Kidney (tissue), 14 donors: ENCODE measurements around the gene ABLIM3. TPM values are rescaled to one million over a fixed set of nuclear protein-coding genes. Genes with fewer than 3 reads are reported as not detected.

ENCODE experiments used
- DNase-seq, 5 donors: peaks; one replicate each; pipeline ENCODE4 v3.0.0-alpha.2; 2013 to 2020
- FAIRE-seq: peaks from 2 replicates; lab custom pipeline; 2012; peaks lifted over from hg19 to GRCh38; lab: Jason Lieb, UNC
- H3K27ac ChIP-seq, 2 donors: one replicate each; pipeline ENCODE4 v1.7.0; 2013; ENCODE audit warnings: low read depth in 2 of 2, low read length in 2 of 2, inconsistent platforms in 1 of 2
- H3K27me3 ChIP-seq: one replicate; pipeline ENCODE4 v1.7.1; 2013; ENCODE audit warnings: low read length, inconsistent platforms; ENCODE audit not compliant: control insufficient read depth, insufficient read depth
- H3K36me3 ChIP-seq, 3 donors: one replicate each; pipeline versions ENCODE4 v1.7.0 to v1.7.1; 2013; ENCODE audit warnings: low read length in 3 of 3, control low read depth in 1 of 3, inconsistent platforms in 1 of 3; ENCODE audit not compliant: insufficient read depth in 3 of 3, control insufficient read depth in 2 of 3
- H3K4me1 ChIP-seq, 3 donors: one replicate each; pipeline versions ENCODE4 v1.7.0 to v1.7.1; 2013; ENCODE audit warnings: low read length in 3 of 3, inconsistent platforms in 1 of 3, low read depth in 1 of 3; ENCODE audit not compliant: control insufficient read depth in 2 of 3, insufficient read depth in 2 of 3
- H3K4me3 ChIP-seq, 3 donors: one replicate each; pipeline versions ENCODE4 v1.7.0 to v1.8.1; 2013; ENCODE audit warnings: low read length in 3 of 3, control low read depth in 1 of 3, inconsistent platforms in 1 of 3
- H3K9ac ChIP-seq, 3 donors: one replicate each; pipeline versions ENCODE4 v1.7.0 to v1.7.1; 2013; ENCODE audit warnings: low read length in 3 of 3, control low read depth in 1 of 3, inconsistent platforms in 1 of 3
- H3K9me3 ChIP-seq, 3 donors: one replicate each; pipeline versions ENCODE4 v1.7.0 to v1.7.1; 2013; ENCODE audit warnings: low read length in 3 of 3, control low read depth in 1 of 3, inconsistent platforms in 1 of 3; ENCODE audit not compliant: control insufficient read depth in 2 of 3, insufficient read depth in 1 of 3
- intact Hi-C: fragments of 100-400 bp; cut with DNase I; formaldehyde crosslinking; loops from one replicate; pipeline ENCODE4 v1.11.1; 2022
- polyA plus RNA-seq: library from polyadenylated mRNA; stranded (reverse); fragments of 350-450 nt; fragmentation: Illumina TruSeq; extraction: RNeasy Lipid Tissue Mini Kit (QIAGEN cat#74804); gene quantifications from one replicate; pipeline ENCODE4 v1.2.3, GENCODE V29; 2014; ENCODE audit warnings: low read depth, low replicate concordance; ENCODE audit not compliant: insufficient read depth
- total RNA-seq: library from RNA; stranded (reverse); fragmentation: NEBNext Ultra II Directional; extraction: Animal tissue kit (Norgen Biotek cat#: 25700); gene quantifications from one replicate; pipeline ENCODE4 v1.2.1, GENCODE V29; 2021
- TF ChIP-seq, protein P1 (sequence below): IDR thresholded peaks from 3 replicates; pipeline ENCODE4 v1.5.1; 2012; ENCODE audit warnings: mild to moderate bottlenecking, moderate library complexity, borderline replicate concordance; ENCODE audit not compliant: insufficient read depth; ENCODE audit errors: extremely low read depth
- donor health status: control.
- donor health status: control.
- donor health status: control.
- donor health status: control.
- donor health status: control.
- donor health status: DM: yes; HTN: yes; CAD: no.
- donor health status: Normal renal cell carcinoma (clear cell type).

ABLIM3 gene
- total and polyA plus RNA-seq, 2 donors from 2014 or later = 20.1 to 21.7 TPM

DNA sequence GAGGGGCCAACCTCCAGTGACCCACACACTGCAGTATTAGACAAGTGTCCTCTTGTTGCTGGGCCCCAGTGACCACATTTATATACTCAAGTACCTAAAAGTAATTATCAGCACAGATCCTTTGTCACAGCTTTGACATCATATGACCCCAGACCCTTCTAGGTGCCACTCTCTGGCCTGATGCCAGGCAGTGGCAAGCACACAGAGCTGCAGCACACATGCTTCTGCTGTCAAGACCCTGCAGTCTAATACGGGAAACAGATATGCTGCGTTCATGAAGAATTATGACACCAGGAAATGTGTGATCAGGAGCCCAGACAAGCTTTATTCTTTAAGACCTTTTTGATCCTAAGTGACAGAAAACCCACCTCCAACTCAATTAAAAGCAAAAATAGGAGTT, 66.5 kb downstream of the ABLIM3 start:
- TF ChIP-seq, protein P1, sequence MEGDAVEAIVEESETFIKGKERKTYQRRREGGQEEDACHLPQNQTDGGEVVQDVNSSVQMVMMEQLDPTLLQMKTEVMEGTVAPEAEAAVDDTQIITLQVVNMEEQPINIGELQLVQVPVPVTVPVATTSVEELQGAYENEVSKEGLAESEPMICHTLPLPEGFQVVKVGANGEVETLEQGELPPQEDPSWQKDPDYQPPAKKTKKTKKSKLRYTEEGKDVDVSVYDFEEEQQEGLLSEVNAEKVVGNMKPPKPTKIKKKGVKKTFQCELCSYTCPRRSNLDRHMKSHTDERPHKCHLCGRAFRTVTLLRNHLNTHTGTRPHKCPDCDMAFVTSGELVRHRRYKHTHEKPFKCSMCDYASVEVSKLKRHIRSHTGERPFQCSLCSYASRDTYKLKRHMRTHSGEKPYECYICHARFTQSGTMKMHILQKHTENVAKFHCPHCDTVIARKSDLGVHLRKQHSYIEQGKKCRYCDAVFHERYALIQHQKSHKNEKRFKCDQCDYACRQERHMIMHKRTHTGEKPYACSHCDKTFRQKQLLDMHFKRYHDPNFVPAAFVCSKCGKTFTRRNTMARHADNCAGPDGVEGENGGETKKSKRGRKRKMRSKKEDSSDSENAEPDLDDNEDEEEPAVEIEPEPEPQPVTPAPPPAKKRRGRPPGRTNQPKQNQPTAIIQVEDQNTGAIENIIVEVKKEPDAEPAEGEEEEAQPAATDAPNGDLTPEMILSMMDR = no peak

GRCh38 chr5:149210225-149210624, 68.9 kb downstream of the ABLIM3 start:
- Histone ChIP-seq H3K4me3 (no peak overlapping the region), H3K27me3 (no peaks in the 10 kb centered on the region), H3K9ac (no peak overlapping the region), H3K36me3 (peaks cover 0 to 4% (median 0%) of the 10 kb centered on the region in 3 donors), H3K27ac (no peak overlapping the region), H3K9me3 (no peaks in the 10 kb centered on the region), H3K4me1 (peaks cover 0 to 11% (median 6%) of the 10 kb centered on the region in 3 donors)
- DNase-seq (no peak), FAIRE-seq (no peak)
- intact Hi-C loops = no loop called here
- TF ChIP-seq, protein P1 = no peak

More for the DNA sequence above, 66.5 kb downstream of the ABLIM3 start:
- no peak overlapping the region for H3K9ac ChIP-seq
- intact Hi-C loops = no loop called here
- H3K9me3 ChIP-seq = no peaks in the 10 kb centered on the region
- DNase-seq (no peak), FAIRE-seq (no peak)
- peaks cover 0 to 11% (median 8%) of the 10 kb centered on the region in 3 donors for H3K36me3 ChIP-seq
- H3K4me1 ChIP-seq = peaks cover 0 to 11% (median 6%) of the 10 kb centered on the region in 3 donors
- H3K27ac ChIP-seq = no peak overlapping the region
- no peaks in the 10 kb centered on the region for H3K27me3 ChIP-seq
- H3K4me3 ChIP-seq = no peak overlapping the region

DNA sequence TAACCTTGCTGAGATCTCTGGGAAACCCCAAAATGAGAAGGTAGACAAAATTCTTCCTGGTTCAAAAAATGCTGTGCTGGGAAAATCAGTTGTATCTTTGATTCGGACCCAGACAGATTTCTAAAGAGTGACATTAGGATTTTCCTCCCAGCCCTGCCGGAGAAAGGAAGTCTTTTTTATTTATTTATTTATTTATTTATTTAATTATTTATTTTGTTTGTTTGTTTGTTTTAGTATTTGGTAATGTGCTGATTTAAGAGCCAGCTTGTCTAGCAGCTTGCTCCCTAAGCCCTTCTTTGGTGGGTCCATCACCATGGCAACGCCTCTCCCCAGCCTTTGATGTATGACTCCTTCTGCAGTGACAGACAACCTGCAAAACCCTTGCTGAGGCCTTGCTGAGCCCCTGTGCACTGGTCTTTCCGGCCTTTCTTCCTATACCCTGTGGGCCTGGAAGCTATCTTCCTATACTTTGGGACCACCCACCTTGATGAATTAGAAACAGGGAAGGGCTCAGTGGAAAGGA, 69.7 kb downstream of the ABLIM3 start:
- no peaks in the 10 kb centered on the region for H3K27me3 ChIP-seq
- FAIRE-seq (no peak), DNase-seq (peak in 1 of 5 donors; percentile 16)
- H3K4me3 ChIP-seq = no peak overlapping the region
- no peak overlapping the region for H3K27ac ChIP-seq
- H3K9me3 ChIP-seq = no peaks in the 10 kb centered on the region
- TF ChIP-seq, protein P1 = no peak
- intact Hi-C loops = no loop called here
- H3K9ac ChIP-seq = no peak overlapping the region
- peaks cover 0 to 5% (median 4%) of the 10 kb centered on the region in 3 donors for H3K4me1 ChIP-seq
- H3K36me3 ChIP-seq = peaks cover 0 to 4% (median 0%) of the 10 kb centered on the region in 3 donors

DNA sequence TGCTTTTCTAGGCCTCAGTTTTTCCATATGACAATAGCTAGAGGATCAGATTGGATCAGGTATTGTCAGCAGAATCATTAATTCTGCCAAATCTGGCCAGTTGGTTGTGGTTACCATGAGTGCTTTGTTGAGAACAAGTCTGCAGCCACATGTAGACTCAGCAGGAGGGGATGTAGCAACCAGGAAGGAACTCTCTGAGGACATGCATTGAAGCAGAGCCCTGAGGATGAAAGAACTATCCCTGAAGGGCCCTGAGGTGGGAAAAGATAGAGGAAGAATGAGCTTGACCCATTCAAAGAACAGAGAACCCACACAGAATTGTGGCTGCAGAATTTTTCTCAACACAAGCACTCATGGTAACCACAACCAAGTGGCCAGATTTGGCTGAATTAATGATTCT, 70.3 kb downstream of the ABLIM3 start:
- no peaks in the 10 kb centered on the region for H3K27me3 ChIP-seq
- TF ChIP-seq, protein P1 = no peak
- no peak overlapping the region for H3K27ac ChIP-seq
- H3K4me3 ChIP-seq = no peak overlapping the region
- no peak for FAIRE-seq
- H3K9me3 ChIP-seq = no peaks in the 10 kb centered on the region
- DNase-seq = no peak
- H3K36me3 ChIP-seq = peaks cover 0 to 4% (median 0%) of the 10 kb centered on the region in 3 donors
- H3K4me1 ChIP-seq = peaks cover 0 to 4% (median 0%) of the 10 kb centered on the region in 3 donors
- intact Hi-C loops = no loop called here
- no peak overlapping the region for H3K9ac ChIP-seq
